Nasal cavity respiratory epithelium epithelial cell of viscerocranial mucosa (primary cell): ENCODE measurements around the gene TICAM2. TPM values are rescaled to one million over a fixed set of nuclear protein-coding genes. Genes with fewer than 3 reads are reported as not detected.

Source experiments
- total RNA-seq: library from RNA; depleted of rRNA; stranded (reverse); fragments of >200 nt; gene quantifications from 2 replicates; pipeline ENCODE4 v1.2.3, GENCODE V29; 2014

The TICAM2 gene
- under 0.01 and 0.50 TPM in 2 replicates for total RNA-seq

GRCh38 chr5:115601701-115602590 is at the start of gene TICAM2:
Gene TICAM2 (minus strand): TSS chr5:115602479. CDS start chr5:115581256, 21,223 bp downstream.

GRCh38 chr5:115625579-115626444 is 23.5 kb upstream of the TICAM2 start, which contains the start of gene TMED7:
Gene TMED7 (minus strand): TSS chr5:115626036. CDS start chr5:115625792, 244 bp downstream.

GRCh38 chr5:115544436-115545350 is 57.6 kb downstream of the TICAM2 start, which contains the start of gene FEM1C:
Gene FEM1C (minus strand): TSS chr5:115544775. CDS start chr5:115543493, 1,282 bp downstream.

Other genes starting within 250 kb of the TICAM2 start
- 19.8 and 24.2 TPM in 2 replicates for gene FEM1C, start 57.7 kb downstream of the TICAM2 start, total RNA-seq
- 93.0 and 118 TPM in 2 replicates for gene TMED7, start 23.6 kb upstream of the TICAM2 start, total RNA-seq
- not detected in 2 replicates for gene CDO1, start 214.2 kb upstream of the TICAM2 start, total RNA-seq
- 51.3 and 53.9 TPM in 2 replicates for gene ATG12, start 239.1 kb upstream of the TICAM2 start, total RNA-seq
- gene AP3S1, start 239.5 kb upstream of the TICAM2 start, total RNA-seq, result 87.3 and 149 TPM in 2 replicates